GM12801 (cell line): ENCODE results near the gene KLKB1.

ENCODE experiments used
- CTCF ChIP-seq: IDR thresholded peaks from one replicate; pipeline ENCODE4 v1.5.1; 2011; ENCODE audit warnings: control low read depth; ENCODE audit not compliant: insufficient read length; ENCODE audit errors: extremely low read depth

KLKB1 gene

GRCh38 chr4:186307916-186308315, 80.6 kb downstream of the KLKB1 start:
- no peak for TF ChIP-seq CTCF
